HepG2 (cell line): ENCODE results near the gene LTB4R. TPM values are rescaled to one million over a fixed set of nuclear protein-coding genes. Genes with fewer than 3 reads are reported as not detected.
A peak's percentile ranks its signal among the peaks of the same experiment; 100 is the strongest.

Experiments
- EZH2 ChIP-seq: conservative IDR thresholded peaks from 2 replicates; pipeline ENCODE4 v1.6.1; 2012; ENCODE audit warnings: mild to moderate bottlenecking, low read depth, low read length, moderate library complexity
- JUND ChIP-seq: sonication (generic); formaldehyde crosslinking; IDR thresholded peaks from 2 replicates; pipeline ENCODE4 v1.8.0; 2022; ENCODE audit warnings: mild to moderate bottlenecking, missing genetic modification reagents
- KAT2B ChIP-seq: fragments of 150-350 bp; IDR thresholded peaks from 2 replicates; pipeline ENCODE4 v1.6.1; 2014; ENCODE audit warnings: low read depth, low read length, borderline replicate concordance
- MEF2D ChIP-seq: sonication (generic); formaldehyde crosslinking; IDR thresholded peaks from 2 replicates; pipeline ENCODE4 v1.5.1; 2020; ENCODE audit warnings: mild to moderate bottlenecking, missing genetic modification reagents
- MEIS1 ChIP-seq: sonication (generic); formaldehyde crosslinking; IDR thresholded peaks from 2 replicates; pipeline ENCODE4 v1.9.0; 2021; ENCODE audit warnings: mild to moderate bottlenecking, missing genetic modification reagents, moderate library complexity, borderline replicate concordance
- RNF219 ChIP-seq: sonication (generic); formaldehyde crosslinking; IDR thresholded peaks from 2 replicates; pipeline ENCODE4 v1.5.0; 2020; ENCODE audit warnings: mild to moderate bottlenecking, missing genetic modification reagents
- SP1 ChIP-seq, 2 experiments: fragments of 450-650 bp in 1 of 2; sonication (generic) in 1 of 2; formaldehyde crosslinking in 1 of 2; IDR thresholded peaks; 2 replicates each; pipeline versions ENCODE4 v1.4.0 to v1.6.1; 2016 to 2020; ENCODE audit warnings: missing genetic modification reagents in 1 of 2
- U2AF2 ChIP-seq: fragments of 200-400 bp; formaldehyde crosslinking; IDR thresholded peaks from 2 replicates; pipeline ENCODE4 v1.6.1; 2017; ENCODE audit warnings: low read depth, mild to moderate bottlenecking, low read length
- ZBTB10 ChIP-seq: sonication (generic); formaldehyde crosslinking; IDR thresholded peaks from 2 replicates; pipeline ENCODE4 v1.4.0; 2020; ENCODE audit warnings: missing genetic modification reagents, borderline replicate concordance
- ZNF564 ChIP-seq: sonication (generic); formaldehyde crosslinking; IDR thresholded peaks from 2 replicates; pipeline ENCODE4 v1.8.1; 2023; ENCODE audit warnings: mild to moderate bottlenecking, missing genetic modification reagents
- ZNF646 ChIP-seq: sonication (generic); formaldehyde crosslinking; IDR thresholded peaks from 2 replicates; pipeline ENCODE4 v1.9.0; 2021; ENCODE audit warnings: mild to moderate bottlenecking, missing genetic modification reagents
- ZNF800 ChIP-seq: sonication (generic); formaldehyde crosslinking; IDR thresholded peaks from 2 replicates; pipeline ENCODE4 v1.4.0; 2020; ENCODE audit warnings: missing genetic modification reagents
- polyA plus RNA-seq, 8 experiments: library from polyadenylated mRNA; depleted of rRNA in 3 of 8; stranded (reverse) in 7 of 8; unstranded in 1 of 8; fragments of >200 nt; fragmentation: Illumina TruSeq in 4 of 8; extraction: Trizol in 4 of 8; gene quantifications; 2 replicates each; pipeline versions ENCODE4 v1.2.1 to v1.2.3, GENCODE V29; 2011 to 2016; ENCODE audit warnings: low read depth in 4 of 8, missing spikeins in 1 of 8, mixed read lengths in 1 of 8; ENCODE audit not compliant: insufficient read depth in 1 of 8
- total RNA-seq, 5 experiments: library from RNA; depleted of rRNA; stranded (reverse); fragments of >200 nt; fragmentation: Illumina TruSeq; extraction: Trizol; gene quantifications; 2 replicates each; pipeline ENCODE4 v1.2.3, GENCODE V29; 2016; ENCODE audit warnings: low read depth in 1 of 5
- TF ChIP-seq, protein P1 (sequence below): sonication (generic); formaldehyde crosslinking; IDR thresholded peaks from 2 replicates; pipeline ENCODE4 v1.8.1; 2023; ENCODE audit warnings: mild to moderate bottlenecking, moderate library complexity, missing genetic modification reagents

Gene LTB4R
- total and polyA plus RNA-seq, 2 of the 13 experiments (the other 11 are each of a cell fraction or from before 2014, with no cell fraction given): 3.2 to 8.2 TPM

DNA sequence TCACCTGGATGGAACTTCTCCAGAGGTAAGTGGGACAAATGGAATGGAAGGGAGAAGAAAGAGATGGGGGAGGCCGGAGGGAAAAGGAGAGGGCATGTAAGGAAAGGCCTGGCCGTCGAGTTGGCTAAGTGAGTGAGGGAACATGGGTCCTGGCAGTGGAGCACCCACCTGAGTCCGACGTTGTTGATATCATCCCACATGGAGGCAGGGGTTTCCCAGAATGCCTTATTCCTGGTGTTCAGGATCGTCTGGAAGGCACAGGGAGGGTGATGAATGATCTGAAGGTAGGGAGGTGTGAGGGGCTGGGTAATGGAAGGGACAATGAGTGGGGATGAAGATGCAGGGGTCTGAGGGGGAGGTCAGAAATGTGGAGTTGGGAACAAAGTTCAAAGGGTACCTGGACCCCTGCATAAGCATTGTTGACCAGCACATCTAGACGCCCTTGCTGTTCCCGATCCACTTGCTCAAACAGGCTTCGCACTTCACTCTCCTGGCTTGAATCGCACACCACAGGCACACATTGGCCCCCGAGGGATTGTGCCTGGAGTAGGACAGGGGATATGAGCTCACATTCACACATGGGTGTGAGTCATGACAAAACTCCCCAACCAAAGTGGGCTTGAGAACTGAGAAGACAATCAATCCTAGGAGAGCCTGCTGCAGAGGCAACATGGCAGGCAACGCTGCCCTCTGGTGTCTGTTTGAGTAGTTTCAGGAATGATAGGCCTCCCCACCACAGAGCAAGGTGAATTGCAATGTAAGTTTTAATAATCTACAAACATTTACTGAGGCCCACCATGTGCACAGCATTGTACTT is 14.8 kb upstream of the LTB4R start (continued):
- TF ChIP-seq MEF2D (CRISPR knock-in tag) (peak; percentile 80), ZBTB10 (CRISPR knock-in tag) (no peak), KAT2B (no peak), ZNF646 (CRISPR knock-in tag) (no peak), JUND (CRISPR knock-in tag) (no peak), MEIS1 (CRISPR knock-in tag) (0 out of 2 replicates have a peak, but pooled peaks have one; percentile 23), ZNF564 (CRISPR knock-in tag) (no peak), EZH2 (no peak), RNF219 (CRISPR knock-in tag) (no peak), SP1 (IDR thresholded peaks at IDR 0.05) (no peak), SP1 (CRISPR knock-in tag; IDR thresholded peaks at IDR 0.05) (peak; percentile 52; the same call in 1 of the 2 replicates), U2AF2 (no peak), ZNF800 (CRISPR knock-in tag) (no peak)
- TF ChIP-seq, protein P1, sequence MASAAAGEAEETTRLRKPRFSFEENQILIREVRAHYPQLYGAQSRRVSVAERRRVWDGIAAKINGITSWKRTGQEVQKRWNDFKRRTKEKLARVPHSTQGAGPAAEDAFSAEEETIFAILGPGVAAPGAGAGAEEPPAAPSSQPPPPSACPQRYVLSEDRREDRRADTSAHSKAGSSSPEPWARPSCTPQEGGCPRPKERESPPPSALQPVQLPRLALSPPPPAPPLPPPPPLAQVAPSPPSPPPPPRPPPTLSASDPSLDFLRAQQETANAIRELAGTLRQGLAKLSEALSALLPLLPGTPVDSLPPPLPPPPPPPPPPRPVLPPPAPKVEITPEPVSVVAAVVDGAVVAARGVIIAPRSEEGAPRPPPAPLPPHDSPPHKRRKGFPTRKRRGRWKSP (CRISPR knock-in tag): no peak
